GM12892 (cell line): ENCODE measurements around the gene APBA2.

Experiments
- POLR2A ChIP-seq: IDR thresholded peaks from 2 replicates; pipeline ENCODE4 v1.6.1; 2011; ENCODE audit warnings: low read depth, low read length, control low read depth
- POLR2AphosphoS5 ChIP-seq: IDR thresholded peaks from 2 replicates; pipeline ENCODE4 v1.6.1; 2011; ENCODE audit warnings: low read depth, low read length, control low read depth

DNA sequence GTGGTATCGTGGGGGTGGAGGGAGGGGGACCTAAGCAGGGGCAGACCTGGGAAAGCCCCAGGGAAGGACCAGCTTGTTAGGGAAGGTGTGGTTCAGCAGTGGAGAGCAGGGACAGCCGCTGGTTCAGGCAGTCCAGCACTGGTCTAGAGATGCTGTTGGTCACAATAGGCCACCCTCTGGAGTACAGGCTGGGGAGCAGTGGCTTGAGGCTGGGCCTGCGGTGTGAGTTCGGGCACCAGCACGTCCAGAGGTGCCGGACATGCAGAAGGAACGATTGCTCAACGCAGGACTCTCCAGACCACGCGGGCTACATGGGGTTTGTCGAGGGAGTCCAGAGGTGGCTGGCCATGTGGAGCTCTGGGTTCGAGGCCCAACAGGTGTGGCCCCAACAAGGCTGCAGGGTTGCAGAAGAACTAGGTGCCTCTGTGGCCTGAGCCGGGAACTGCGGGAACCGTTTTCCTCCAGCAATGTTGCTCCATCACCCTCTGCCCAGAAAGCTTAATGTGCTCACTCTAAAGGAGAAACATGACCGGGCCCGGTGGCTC lies 143.9 kb downstream of the APBA2 start:
- no peak for TF ChIP-seq POLR2AphosphoS5
- no peak for TF ChIP-seq POLR2A
